GM19468 (cell line): Measurements from ENCODE around the gene P2RY8.
A peak's percentile ranks its signal among the peaks of the same experiment; 100 is the strongest.
"Not testable (repeated sequence)": the region's sequence is repeated elsewhere in the genome, so short reads cannot be mapped to it uniquely, and the experiment has no call there.

Source experiments
- ATAC-seq: cut with Tn5 transposase; IDR thresholded peaks from one replicate; pipeline ENCODE4 v1.9.1; 2021; ENCODE audit warnings: mild to moderate bottlenecking, moderate library complexity, moderate number of reproducible peaks; ENCODE audit not compliant: unreplicated experiment; ENCODE audit errors: extremely low read depth

Gene P2RY8

GRCh38 chrX:1537031-1537715 lies at the start of gene P2RY8:
Gene P2RY8 (minus strand): TSS chrX:1537185. CDS start chrX:1466558, 70,627 bp downstream.
- ATAC-seq: peak; percentile 46

GRCh38 chrX:1584237-1585011 lies 47.4 kb upstream of the P2RY8 start:
- no peak for ATAC-seq

- no peak for ATAC-seq
These were observed 45.9 kb upstream of the P2RY8 start for GRCh38 chrX:1582686-1583437.

- no peak for ATAC-seq
These were observed 44.1 kb upstream of the P2RY8 start for GRCh38 chrX:1581132-1581531.

- no peak for ATAC-seq
These were observed 41.7 kb upstream of the P2RY8 start for GRCh38 chrX:1578511-1579173.

GRCh38 chrX:1577845-1578244 lies 40.9 kb upstream of the P2RY8 start:
- ATAC-seq: no peak

- ATAC-seq: no peak
These were observed 39.4 kb upstream of the P2RY8 start for GRCh38 chrX:1576201-1576992.

- not testable (repeated sequence) for ATAC-seq
These were observed 37.2 kb upstream of the P2RY8 start for GRCh38 chrX:1574181-1574580.

- no peak for ATAC-seq
These were observed 28.0 kb upstream of the P2RY8 start for GRCh38 chrX:1564750-1565683.

GRCh38 chrX:1564077-1564476 lies 27.1 kb upstream of the P2RY8 start:
- ATAC-seq: not testable (repeated sequence)

GRCh38 chrX:1561164-1561563 lies 24.2 kb upstream of the P2RY8 start:
- no peak for ATAC-seq

GRCh38 chrX:1558761-1559468 lies 21.9 kb upstream of the P2RY8 start:
- no peak for ATAC-seq

- not testable (repeated sequence) for ATAC-seq
These were observed 20.5 kb upstream of the P2RY8 start for GRCh38 chrX:1557442-1557841.

- no peak for ATAC-seq
These were observed 18.4 kb upstream of the P2RY8 start for GRCh38 chrX:1555370-1555769.

GRCh38 chrX:1554469-1555210 lies 17.7 kb upstream of the P2RY8 start:
- ATAC-seq: no peak

- ATAC-seq: no peak
These were observed 15.1 kb upstream of the P2RY8 start for GRCh38 chrX:1551959-1552546.

- ATAC-seq: no peak
These were observed 9.8 kb upstream of the P2RY8 start for GRCh38 chrX:1546691-1547251.
